Activated CD8-positive, alpha-beta T cell treated with anti-CD3 and anti-CD28 coated beads for 36 hours (primary cell): ENCODE results near the gene SYTL5. TPM values are rescaled to one million over a fixed set of nuclear protein-coding genes. Genes with fewer than 3 reads are reported as not detected.

Experiments used
- ATAC-seq: fragments of 200-7000 bp; cut with Tn5 transposase; one replicate; pipeline ENCODE4 v1.10.0; 2021; ENCODE audit warnings: mild to moderate bottlenecking, moderate library complexity
- CTCF ChIA-PET: fragments of 350-600 bp; sonication (Branson Sonifier 250); formaldehyde crosslinking; loops from one replicate; lab custom pipeline; 2021; ENCODE audit warnings: antibody characterized with exemption; lab: Charles Lee
- POLR2A ChIA-PET: fragments of 350-600 bp; sonication (Branson Sonifier 250); formaldehyde crosslinking; loops from one replicate; lab custom pipeline; 2021; ENCODE audit warnings: antibody characterized with exemption; lab: Charles Lee
- DNase-seq: peaks from one replicate; pipeline ENCODE4 v3.0.0-alpha.2; 2020
- H3K27ac Mint-ChIP-seq: one replicate; pipeline ENCODE4 v1.8.0; 2021; ENCODE audit warnings: mild to moderate bottlenecking, mixed read lengths
- H3K27me3 Mint-ChIP-seq: one replicate; pipeline ENCODE4 v1.8.0; 2021; ENCODE audit warnings: mixed read lengths
- H3K36me3 Mint-ChIP-seq: one replicate; pipeline ENCODE4 v1.8.0; 2021; ENCODE audit warnings: low read depth, mixed read lengths
- H3K4me1 Mint-ChIP-seq: one replicate; pipeline ENCODE4 v1.8.0; 2021; ENCODE audit warnings: low read depth, mixed read lengths
- H3K4me3 Mint-ChIP-seq: one replicate; pipeline ENCODE4 v1.8.0; 2021; ENCODE audit warnings: mild to moderate bottlenecking, moderate library complexity, mixed read lengths
- H3K9me3 Mint-ChIP-seq: one replicate; pipeline ENCODE4 v1.8.0; 2021; ENCODE audit warnings: mixed read lengths
- intact Hi-C: fragments of 100-400 bp; cut with micrococcal nuclease; formaldehyde crosslinking; loops from one replicate; pipeline ENCODE4 v1.10.0; 2022
- total RNA-seq, 2 experiments: library from RNA; stranded (reverse); gene quantifications; one replicate each; pipeline ENCODE4 v1.2.3, GENCODE V29; 2021
- TF ChIP-seq, protein P1 (sequence below): fragments of 200-600 bp; IDR thresholded peaks from one replicate; pipeline ENCODE4 v1.8.0; 2022; ENCODE audit warnings: antibody characterized with exemption, mild to moderate bottlenecking

SYTL5 gene
- total RNA-seq, 2 experiments from 2014 or later: not detected

DNA sequence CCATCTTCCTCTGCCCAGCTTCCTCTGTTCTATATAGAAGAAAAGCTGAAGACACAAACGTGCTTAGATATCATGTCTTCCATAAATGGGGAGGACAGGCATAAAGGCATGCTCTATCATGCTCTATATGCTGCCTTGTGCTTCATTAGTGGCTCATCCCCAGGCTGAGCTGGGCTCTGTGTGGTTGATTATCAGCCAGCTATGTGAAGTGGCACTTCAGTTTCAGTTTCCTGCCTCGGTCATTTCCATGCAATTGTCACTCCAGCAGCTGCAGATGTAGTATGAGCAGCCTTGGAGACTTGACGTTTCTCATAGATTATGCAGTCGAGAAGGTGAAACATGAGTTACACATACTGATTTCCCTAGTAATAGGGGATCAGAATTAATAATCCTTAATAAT is 106.2 kb downstream of the SYTL5 start:
- intact Hi-C loops: no loop called here
- no peaks in the 10 kb centered on the region for H3K36me3 Mint-ChIP-seq
- H3K9me3 Mint-ChIP-seq: no peaks in the 10 kb centered on the region
- H3K27me3 Mint-ChIP-seq: peaks cover 5% of the 10 kb centered on the region
- TF ChIP-seq, protein P1, sequence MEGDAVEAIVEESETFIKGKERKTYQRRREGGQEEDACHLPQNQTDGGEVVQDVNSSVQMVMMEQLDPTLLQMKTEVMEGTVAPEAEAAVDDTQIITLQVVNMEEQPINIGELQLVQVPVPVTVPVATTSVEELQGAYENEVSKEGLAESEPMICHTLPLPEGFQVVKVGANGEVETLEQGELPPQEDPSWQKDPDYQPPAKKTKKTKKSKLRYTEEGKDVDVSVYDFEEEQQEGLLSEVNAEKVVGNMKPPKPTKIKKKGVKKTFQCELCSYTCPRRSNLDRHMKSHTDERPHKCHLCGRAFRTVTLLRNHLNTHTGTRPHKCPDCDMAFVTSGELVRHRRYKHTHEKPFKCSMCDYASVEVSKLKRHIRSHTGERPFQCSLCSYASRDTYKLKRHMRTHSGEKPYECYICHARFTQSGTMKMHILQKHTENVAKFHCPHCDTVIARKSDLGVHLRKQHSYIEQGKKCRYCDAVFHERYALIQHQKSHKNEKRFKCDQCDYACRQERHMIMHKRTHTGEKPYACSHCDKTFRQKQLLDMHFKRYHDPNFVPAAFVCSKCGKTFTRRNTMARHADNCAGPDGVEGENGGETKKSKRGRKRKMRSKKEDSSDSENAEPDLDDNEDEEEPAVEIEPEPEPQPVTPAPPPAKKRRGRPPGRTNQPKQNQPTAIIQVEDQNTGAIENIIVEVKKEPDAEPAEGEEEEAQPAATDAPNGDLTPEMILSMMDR: no peak
- ChIA-PET CTCF (no interaction called here), POLR2A (no interaction called here)
- H3K4me3 Mint-ChIP-seq: no peak overlapping the region
- H3K27ac Mint-ChIP-seq: no peak overlapping the region
- H3K4me1 Mint-ChIP-seq: no peaks in the 10 kb centered on the region
- no peak for DNase-seq
- no peak for ATAC-seq

GRCh38 chrX:38116706-38117105 is 110.4 kb downstream of the SYTL5 start:
- no peaks in the 10 kb centered on the region for H3K36me3 Mint-ChIP-seq
- no peak overlapping the region for H3K4me3 Mint-ChIP-seq
- ATAC-seq: no peak
- TF ChIP-seq, protein P1: no peak
- POLR2A ChIA-PET: no interaction called here
- H3K27ac Mint-ChIP-seq: no peak overlapping the region
- no peaks in the 10 kb centered on the region for H3K9me3 Mint-ChIP-seq
- intact Hi-C loops: no loop called here
- H3K27me3 Mint-ChIP-seq: peaks cover 3% of the 10 kb centered on the region
- no peak for DNase-seq
- no peaks in the 10 kb centered on the region for H3K4me1 Mint-ChIP-seq
- CTCF ChIA-PET: no interaction called here

- ATAC-seq (no peak), DNase-seq (no peak)
- ChIA-PET CTCF (no interaction called here), POLR2A (no interaction called here)
- Mint-ChIP-seq H3K4me3 (no peak overlapping the region), H3K27me3 (peaks cover 3% of the 10 kb centered on the region), H3K4me1 (no peaks in the 10 kb centered on the region), H3K27ac (no peak overlapping the region), H3K9me3 (no peaks in the 10 kb centered on the region), H3K36me3 (no peaks in the 10 kb centered on the region)
- TF ChIP-seq, protein P1: no peak
- intact Hi-C loops: no loop called here
These were observed 111.1 kb downstream of the SYTL5 start for GRCh38 chrX:38117485-38117884.

GRCh38 chrX:38124000-38124399 is 117.6 kb downstream of the SYTL5 start:
- no peak overlapping the region for H3K4me3 Mint-ChIP-seq
- ChIA-PET CTCF (no interaction called here), POLR2A (no interaction called here)
- intact Hi-C loops: no loop called here
- no peak overlapping the region for H3K27ac Mint-ChIP-seq
- DNase-seq (no peak), ATAC-seq (no peak)
- no peaks in the 10 kb centered on the region for H3K27me3 Mint-ChIP-seq
- H3K9me3 Mint-ChIP-seq: no peaks in the 10 kb centered on the region
- H3K4me1 Mint-ChIP-seq: no peaks in the 10 kb centered on the region
- TF ChIP-seq, protein P1: no peak
- H3K36me3 Mint-ChIP-seq: no peaks in the 10 kb centered on the region

DNA sequence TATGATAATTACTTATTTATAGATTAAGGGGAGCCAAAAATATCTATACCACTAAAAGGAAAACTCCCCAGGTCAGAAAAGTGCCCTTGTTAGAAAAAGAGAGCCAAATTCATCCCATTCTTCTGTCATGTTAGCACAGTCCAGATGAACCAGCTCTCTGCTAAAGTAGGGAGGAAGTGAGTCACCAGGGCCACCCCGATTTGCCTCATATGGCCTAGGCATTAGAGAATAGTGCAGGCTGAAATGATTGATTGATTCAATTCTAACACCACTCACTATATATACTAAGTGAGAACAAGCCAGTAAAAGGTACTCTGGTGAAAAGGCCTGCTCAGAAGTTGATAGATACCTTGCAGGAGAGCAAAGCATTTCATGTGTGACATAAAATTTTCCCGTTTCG is 119.8 kb downstream of the SYTL5 start:
- Mint-ChIP-seq H3K4me1 (no peaks in the 10 kb centered on the region), H3K36me3 (no peaks in the 10 kb centered on the region), H3K27ac (no peak overlapping the region), H3K4me3 (no peak overlapping the region), H3K9me3 (no peaks in the 10 kb centered on the region), H3K27me3 (peaks cover 1% of the 10 kb centered on the region)
- DNase-seq (no peak), ATAC-seq (no peak)
- TF ChIP-seq, protein P1: no peak
- intact Hi-C loops: no loop called here
- ChIA-PET POLR2A (no interaction called here), CTCF (no interaction called here)
